ENCODE data around the gene CCDC50. TPM values are rescaled to one million over a fixed set of nuclear protein-coding genes. Genes with fewer than 3 reads are reported as not detected.

Gene CCDC50
- not detected for polyA plus RNA-seq (2012; ENCODE audit: insufficient read depth, insufficient read length)

- no peak for DNase-seq (ENCODE audit: low read depth, low spot score)
- no peak within 1 kb of the TSS for H3K4me3 ChIP-seq (ENCODE audit: low read length)
Measured at GRCh38 chr3:191328962-191329653, at the start of gene CCDC50. TSS of gene CCDC50 (plus strand) at chr3:191329394. CDS start at chr3:191329675, 281 bp downstream.

- no peak overlapping the region for H3K4me3 ChIP-seq (ENCODE audit: low read length)
- DNase-seq (ENCODE audit: low read depth, low spot score): no peak
Measured at GRCh38 chr3:191280111-191280510, 49.1 kb upstream of the CCDC50 start.

GRCh38 chr3:191280882-191281281, 48.3 kb upstream of the CCDC50 start:
- DNase-seq (ENCODE audit: low read depth, low spot score): no peak
- H3K4me3 ChIP-seq (ENCODE audit: low read length): no peak overlapping the region

GRCh38 chr3:191282251-191283185, 46.7 kb upstream of the CCDC50 start:
- no peak for DNase-seq (ENCODE audit: low read depth, low spot score)
- H3K4me3 ChIP-seq (ENCODE audit: low read length): no peak overlapping the region

- DNase-seq (ENCODE audit: low read depth, low spot score): no peak
- H3K4me3 ChIP-seq (ENCODE audit: low read length): no peak overlapping the region
Measured at GRCh38 chr3:191283400-191283799, 45.8 kb upstream of the CCDC50 start.

- no peak overlapping the region for H3K4me3 ChIP-seq (ENCODE audit: low read length)
- no peak for DNase-seq (ENCODE audit: low read depth, low spot score)
Measured at GRCh38 chr3:191290311-191291025, 38.7 kb upstream of the CCDC50 start.

- no peak for DNase-seq (ENCODE audit: low read depth, low spot score)
- no peak overlapping the region for H3K4me3 ChIP-seq (ENCODE audit: low read length)
Measured at GRCh38 chr3:191292243-191293015, 36.8 kb upstream of the CCDC50 start.

- no peak overlapping the region for H3K4me3 ChIP-seq (ENCODE audit: low read length)
- DNase-seq (ENCODE audit: low read depth, low spot score): no peak
Measured at GRCh38 chr3:191294291-191294690, 34.9 kb upstream of the CCDC50 start.

GRCh38 chr3:191296041-191296541, 33.1 kb upstream of the CCDC50 start:
- no peak overlapping the region for H3K4me3 ChIP-seq (ENCODE audit: low read length)
- DNase-seq (ENCODE audit: low read depth, low spot score): no peak

- no peak for DNase-seq (ENCODE audit: low read depth, low spot score)
- H3K4me3 ChIP-seq (ENCODE audit: low read length): no peak overlapping the region
Measured at GRCh38 chr3:191298846-191299245, 30.3 kb upstream of the CCDC50 start.

GRCh38 chr3:191300422-191300821, 28.8 kb upstream of the CCDC50 start:
- no peak for DNase-seq (ENCODE audit: low read depth, low spot score)
- no peak overlapping the region for H3K4me3 ChIP-seq (ENCODE audit: low read length)

GRCh38 chr3:191301017-191301416, 28.2 kb upstream of the CCDC50 start:
- DNase-seq (ENCODE audit: low read depth, low spot score): no peak
- H3K4me3 ChIP-seq (ENCODE audit: low read length): no peak overlapping the region

- no peak for DNase-seq (ENCODE audit: low read depth, low spot score)
- H3K4me3 ChIP-seq (ENCODE audit: low read length): no peak overlapping the region
Measured at GRCh38 chr3:191301782-191302411, 27.3 kb upstream of the CCDC50 start.

GRCh38 chr3:191302451-191302850, 26.7 kb upstream of the CCDC50 start:
- DNase-seq (ENCODE audit: low read depth, low spot score): no peak

GRCh38 chr3:191303596-191303995, 25.6 kb upstream of the CCDC50 start:
- no peak overlapping the region for H3K4me3 ChIP-seq (ENCODE audit: low read length)
- DNase-seq (ENCODE audit: low read depth, low spot score): no peak

More at GRCh38 chr3:191302451-191302850, 26.7 kb upstream of the CCDC50 start:
- no peak overlapping the region for H3K4me3 ChIP-seq (ENCODE audit: low read length)

- no peak for DNase-seq (ENCODE audit: low read depth, low spot score)
- no peak overlapping the region for H3K4me3 ChIP-seq (ENCODE audit: low read length)
Measured at GRCh38 chr3:191306428-191306827, 22.8 kb upstream of the CCDC50 start.

- H3K4me3 ChIP-seq (ENCODE audit: low read length): no peak overlapping the region
- no peak for DNase-seq (ENCODE audit: low read depth, low spot score)
Measured at GRCh38 chr3:191307341-191307740, 21.9 kb upstream of the CCDC50 start.

GRCh38 chr3:191313296-191313695, 15.9 kb upstream of the CCDC50 start:
- H3K4me3 ChIP-seq (ENCODE audit: low read length): no peak overlapping the region

More at GRCh38 chr3:191313296-191313695, 15.9 kb upstream of the CCDC50 start:
- no peak for DNase-seq (ENCODE audit: low read depth, low spot score)
